ENCODE measurements around the gene CDH4. TPM values are rescaled to one million over a fixed set of nuclear protein-coding genes. Genes with fewer than 3 reads are reported as not detected.

Gene CDH4
- total RNA-seq, 1 experiment from 2014 or later: not detected

- H3K36me3 Mint-ChIP-seq (ENCODE audit: insufficient read depth, unreplicated experiment): no peaks in the 10 kb centered on the region
- H3K4me1 ChIP-seq: no peaks in the 10 kb centered on the region
- no peak overlapping the region for H3K4me3 ChIP-seq (ENCODE audit: low read depth, low read length)
- ChIA-PET POLR2A (no interaction called here), CTCF (no interaction called here)
- no peak for TF ChIP-seq CTCF (IDR thresholded peaks at IDR 0.05; ENCODE audit: insufficient read depth in 1 of 2, low read depth in 1 of 2, low read length in 1 of 2, severe bottlenecking in 1 of 2, unreplicated experiment in 1 of 2)
- no TSS peak for BruUV-seq (replicated peaks)
- no peaks in the 10 kb centered on the region for H3K36me3 ChIP-seq (ENCODE audit: control insufficient read depth, insufficient read depth, low read length)
- intact Hi-C loops (cut with micrococcal nuclease; ENCODE audit: unreplicated experiment): no loop called here
- peaks cover 43% of the 10 kb centered on the region for H3K27me3 Mint-ChIP-seq (ENCODE audit: insufficient read depth, unreplicated experiment)
- no peaks in the 10 kb centered on the region for H3K9me3 Mint-ChIP-seq (ENCODE audit: unreplicated experiment)
- H3K27ac Mint-ChIP-seq (ENCODE audit: unreplicated experiment): no peak overlapping the region
- 0 out of 2 replicates have a peak, but pooled peaks cover 5% of the 10 kb centered on the region for H3K9me3 ChIP-seq
- no peaks in the 10 kb centered on the region for H3K4me1 Mint-ChIP-seq (ENCODE audit: low read depth, unreplicated experiment)
- H3K4me3 Mint-ChIP-seq (ENCODE audit: unreplicated experiment): no peak overlapping the region
- no peak for DNase-seq
- no peaks in the 10 kb centered on the region; the same call in 1 of the 2 replicates for H3K27me3 ChIP-seq (replicated peaks; ENCODE audit: control insufficient read depth, insufficient read depth, low read length)
These were observed 292.1 kb downstream of the CDH4 start for GRCh38 chr20:61543931-61544745.

GRCh38 chr20:61544910-61545889, 293.1 kb downstream of the CDH4 start:
- 0 out of 2 replicates have a peak, but pooled peaks cover 5% of the 10 kb centered on the region for H3K9me3 ChIP-seq
- H3K4me3 ChIP-seq (ENCODE audit: low read depth, low read length): no peak overlapping the region
- H3K27me3 ChIP-seq (replicated peaks; ENCODE audit: control insufficient read depth, insufficient read depth, low read length): no peaks in the 10 kb centered on the region; the same call in 1 of the 2 replicates
- no TSS peak for BruUV-seq (replicated peaks)
- Mint-ChIP-seq H3K27me3 (ENCODE audit: insufficient read depth, unreplicated experiment) (peaks cover 38% of the 10 kb centered on the region), H3K27ac (ENCODE audit: unreplicated experiment) (no peak overlapping the region), H3K4me3 (ENCODE audit: unreplicated experiment) (no peak overlapping the region), H3K36me3 (ENCODE audit: insufficient read depth, unreplicated experiment) (no peaks in the 10 kb centered on the region), H3K9me3 (ENCODE audit: unreplicated experiment) (no peaks in the 10 kb centered on the region), H3K4me1 (ENCODE audit: low read depth, unreplicated experiment) (no peaks in the 10 kb centered on the region)
- H3K4me1 ChIP-seq: no peaks in the 10 kb centered on the region
- ChIA-PET POLR2A (no interaction called here), CTCF (no interaction called here)
- no peak for DNase-seq
- intact Hi-C loops (cut with micrococcal nuclease; ENCODE audit: unreplicated experiment): no loop called here
- TF ChIP-seq CTCF (IDR thresholded peaks at IDR 0.05; ENCODE audit: insufficient read depth in 1 of 2, low read depth in 1 of 2, low read length in 1 of 2, severe bottlenecking in 1 of 2, unreplicated experiment in 1 of 2): no peak
- H3K36me3 ChIP-seq (ENCODE audit: control insufficient read depth, insufficient read depth, low read length): no peaks in the 10 kb centered on the region

DNA sequence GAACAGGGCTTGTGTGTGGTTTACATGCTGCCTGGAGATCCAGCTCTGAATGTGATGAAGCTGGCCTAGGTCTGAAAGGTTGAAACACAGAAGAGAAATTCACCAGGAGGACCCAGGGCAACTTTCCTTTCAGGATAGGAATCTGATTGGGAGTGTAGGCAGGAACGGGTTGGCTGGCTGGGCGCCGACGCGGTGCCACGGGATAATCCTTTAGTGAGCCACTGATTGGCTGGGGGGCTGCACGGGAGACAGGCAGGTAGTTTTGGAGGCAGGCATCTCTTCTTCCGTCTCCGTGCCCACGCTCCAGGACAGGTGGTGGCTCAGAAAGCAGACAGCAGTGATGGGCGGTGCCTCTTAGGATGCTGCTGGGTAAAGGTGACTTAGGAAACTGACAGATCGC, 294.6 kb downstream of the CDH4 start:
- POLR2A ChIA-PET: no interaction called here
- no peaks in the 10 kb centered on the region for H3K4me1 ChIP-seq
- intact Hi-C loops (cut with micrococcal nuclease; ENCODE audit: unreplicated experiment): no loop called here
- Mint-ChIP-seq H3K27me3 (ENCODE audit: insufficient read depth, unreplicated experiment) (peaks cover 30% of the 10 kb centered on the region), H3K4me1 (ENCODE audit: low read depth, unreplicated experiment) (no peaks in the 10 kb centered on the region), H3K36me3 (ENCODE audit: insufficient read depth, unreplicated experiment) (no peaks in the 10 kb centered on the region), H3K9me3 (ENCODE audit: unreplicated experiment) (peaks cover 8% of the 10 kb centered on the region), H3K4me3 (ENCODE audit: unreplicated experiment) (no peak overlapping the region), H3K27ac (ENCODE audit: unreplicated experiment) (no peak overlapping the region)
- peaks cover 12% of the 10 kb centered on the region; the same call in 1 of the 2 replicates for H3K9me3 ChIP-seq
- no peaks in the 10 kb centered on the region for H3K36me3 ChIP-seq (ENCODE audit: control insufficient read depth, insufficient read depth, low read length)
- BruUV-seq (replicated peaks): no TSS peak
- H3K4me3 ChIP-seq (ENCODE audit: low read depth, low read length): no peak overlapping the region
- CTCF ChIA-PET: no interaction called here
- DNase-seq: no peak
- no peaks in the 10 kb centered on the region; the same call in 1 of the 2 replicates for H3K27me3 ChIP-seq (replicated peaks; ENCODE audit: control insufficient read depth, insufficient read depth, low read length)
- TF ChIP-seq CTCF (IDR thresholded peaks at IDR 0.05; ENCODE audit: insufficient read depth in 1 of 2, low read depth in 1 of 2, low read length in 1 of 2, severe bottlenecking in 1 of 2, unreplicated experiment in 1 of 2): no peak
